C4-2B (cell line): ENCODE measurements around the gene DCXR.

Source experiments
- H3K27ac ChIP-seq: fragments of 450-650 bp; 2 replicates; pipeline ENCODE4 v1.5.1; 2017
- CTCF ChIP-seq: fragments of 450-650 bp; conservative IDR thresholded peaks from 2 replicates; pipeline ENCODE4 v1.5.1; 2017; ENCODE audit warnings: mild to moderate bottlenecking
- ZFX ChIP-seq: fragments of 450-650 bp; IDR thresholded peaks from 2 replicates; pipeline ENCODE4 v1.6.1; 2017

Gene DCXR

GRCh38 chr17:82048571-82048971 is 11.1 kb upstream of the DCXR start:
- TF ChIP-seq ZFX = no peak
- no peak for TF ChIP-seq CTCF
- H3K27ac ChIP-seq = no peak overlapping the region

GRCh38 chr17:82047914-82048570 is 10.5 kb upstream of the DCXR start:
- H3K27ac ChIP-seq = no peak overlapping the region
- TF ChIP-seq ZFX = no peak

GRCh38 chr17:82047379-82047778 is 9.9 kb upstream of the DCXR start:
- no peak overlapping the region for H3K27ac ChIP-seq

GRCh38 chr17:82046903-82047302 is 9.4 kb upstream of the DCXR start:
- TF ChIP-seq ZFX = no peak
- TF ChIP-seq CTCF = no peak
- H3K27ac ChIP-seq = no peak overlapping the region

More at GRCh38 chr17:82047379-82047778, 9.9 kb upstream of the DCXR start:
- TF ChIP-seq ZFX (no peak), CTCF (no peak)

GRCh38 chr17:82045936-82046484 is 8.5 kb upstream of the DCXR start:
- H3K27ac ChIP-seq = no peak overlapping the region
- TF ChIP-seq ZFX (no peak), CTCF (no peak)

- TF ChIP-seq ZFX (no peak), CTCF (no peak)
- H3K27ac ChIP-seq = no peak overlapping the region
These were observed 6.0 kb upstream of the DCXR start for GRCh38 chr17:82043507-82043906.

- no peak overlapping the region for H3K27ac ChIP-seq
- TF ChIP-seq ZFX = no peak
- no peak for TF ChIP-seq CTCF
These were observed 5.2 kb upstream of the DCXR start for GRCh38 chr17:82042649-82043048.
